Smooth muscle cell of the coronary artery (primary cell): Measurements from ENCODE around the gene RUNX2. TPM values are rescaled to one million over a fixed set of nuclear protein-coding genes. Genes with fewer than 3 reads are reported as not detected.

Experiments
- total RNA-seq: library from RNA; depleted of rRNA; stranded (reverse); fragments of >200 nt; gene quantifications from 2 replicates; pipeline ENCODE4 v1.2.3, GENCODE V29; 2014; ENCODE audit warnings: low replicate concordance

Gene RUNX2
- 0.70 and 2.1 TPM in 2 replicates for total RNA-seq

DNA sequence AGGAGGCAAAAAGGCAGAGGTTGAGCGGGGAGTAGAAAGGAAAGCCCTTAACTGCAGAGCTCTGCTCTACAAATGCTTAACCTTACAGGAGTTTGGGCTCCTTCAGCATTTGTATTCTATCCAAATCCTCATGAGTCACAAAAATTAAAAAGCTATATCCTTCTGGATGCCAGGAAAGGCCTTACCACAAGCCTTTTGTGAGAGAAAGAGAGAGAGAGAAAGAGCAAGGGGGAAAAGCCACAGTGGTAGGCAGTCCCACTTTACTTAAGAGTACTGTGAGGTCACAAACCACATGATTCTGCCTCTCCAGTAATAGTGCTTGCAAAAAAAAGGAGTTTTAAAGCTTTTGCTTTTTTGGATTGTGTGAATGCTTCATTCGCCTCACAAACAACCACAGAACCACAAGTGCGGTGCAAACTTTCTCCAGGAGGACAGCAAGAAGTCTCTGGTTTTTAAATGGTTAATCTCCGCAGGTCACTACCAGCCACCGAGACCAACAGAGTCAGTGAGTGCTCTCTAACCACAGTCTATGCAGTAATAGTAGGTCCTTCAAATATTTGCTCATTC, at the start of gene RUNX2:
RUNX2 (plus strand) TSS at position 375 of the 567 bp plus-strand sequence. CDS start 397 bp downstream, outside the sequence.

DNA sequence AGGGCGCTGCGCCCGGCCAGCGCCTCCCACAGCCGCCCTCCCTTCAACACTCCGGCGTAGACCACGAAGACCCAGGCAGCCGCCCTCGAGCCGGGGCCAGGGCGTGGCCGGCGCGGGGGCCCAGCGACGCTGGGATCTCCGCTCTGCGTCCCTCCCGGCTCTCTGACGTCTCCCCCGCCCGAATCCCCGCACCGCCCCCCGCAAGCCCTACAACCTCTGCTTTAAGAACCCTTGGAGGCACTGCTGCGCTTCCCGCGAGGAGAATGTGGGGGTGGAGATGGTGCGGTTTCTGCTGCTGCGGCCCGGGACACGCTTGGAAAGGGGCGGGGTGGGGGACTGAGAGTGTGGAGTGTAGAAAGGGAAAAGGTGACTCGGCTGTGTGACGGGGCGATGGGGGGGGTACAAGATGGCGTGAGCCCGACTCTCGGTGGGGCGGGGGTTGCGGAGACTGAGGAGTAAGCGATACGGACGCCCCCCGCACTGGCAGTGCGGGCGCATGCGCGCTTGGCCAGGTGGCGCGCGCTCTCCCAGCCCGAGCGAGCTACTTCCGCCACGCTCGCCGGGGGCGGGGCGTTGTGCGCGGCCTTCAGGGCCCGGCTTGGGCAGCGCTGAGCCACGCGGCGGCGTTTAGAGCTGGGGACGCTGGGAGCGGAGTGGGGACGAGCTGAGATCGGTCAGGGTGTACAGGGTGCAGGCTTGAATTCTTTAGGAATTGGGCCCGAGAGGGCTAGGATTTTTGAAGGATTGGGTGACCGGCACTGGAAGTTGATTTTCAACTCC, 49.6 kb downstream of the RUNX2 start, which contains the start of gene SUPT3H:
SUPT3H (minus strand) TSS at position 381 of the 780 bp plus-strand sequence.

Other genes with a start within 250 kb of the RUNX2 start
- 7.7 and 13.8 TPM in 2 replicates for gene SUPT3H, start 49.6 kb downstream of the RUNX2 start, total RNA-seq